CD4-positive, alpha-beta T cell treated with Interferon gamma for 1 hour (primary cell): Measurements from ENCODE around the gene ANKRD29.

Source experiments
- DNase-seq: peaks from one replicate; pipeline ENCODE4 v3.0.0-alpha.2; 2020

ANKRD29 gene

DNA sequence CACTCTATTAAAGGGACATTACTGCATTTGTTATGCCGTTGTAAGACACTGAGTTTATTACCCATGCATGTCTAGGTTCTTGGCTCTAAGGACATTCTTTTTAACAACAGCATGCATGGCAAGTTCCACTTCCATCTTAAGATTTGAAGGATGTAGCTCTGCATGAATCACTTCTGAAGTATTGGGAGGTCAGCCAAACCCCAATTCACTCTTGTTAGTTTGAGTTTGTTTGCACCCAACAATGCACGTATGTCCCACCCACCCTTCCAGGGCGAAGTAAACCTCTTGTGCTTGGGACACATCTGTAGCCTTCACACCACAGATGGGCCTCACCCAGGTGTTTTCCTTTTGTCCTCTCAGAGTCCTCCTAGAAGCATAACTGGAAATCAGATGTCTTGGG, 21.0 kb upstream of the ANKRD29 start:
- no peak for DNase-seq

DNA sequence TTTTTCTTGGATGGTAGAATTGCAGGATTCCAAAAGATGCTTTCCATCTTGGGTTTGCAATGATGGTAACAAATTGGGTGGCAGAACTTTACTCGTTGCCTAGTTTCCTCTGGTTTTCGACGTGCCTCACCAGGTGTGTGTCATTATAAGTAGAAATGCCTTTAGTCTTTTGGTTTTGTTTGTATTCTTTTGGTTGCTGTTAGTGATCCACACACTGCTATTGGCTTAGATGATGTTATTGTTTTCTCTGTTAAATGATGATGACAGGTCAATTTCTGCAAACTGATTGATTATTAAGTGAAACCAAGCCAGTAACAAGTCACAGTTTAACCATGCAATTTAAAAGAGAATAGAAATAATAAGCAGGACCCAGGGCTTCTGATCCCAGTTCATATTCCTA, 20.4 kb upstream of the ANKRD29 start:
- no peak for DNase-seq

DNA sequence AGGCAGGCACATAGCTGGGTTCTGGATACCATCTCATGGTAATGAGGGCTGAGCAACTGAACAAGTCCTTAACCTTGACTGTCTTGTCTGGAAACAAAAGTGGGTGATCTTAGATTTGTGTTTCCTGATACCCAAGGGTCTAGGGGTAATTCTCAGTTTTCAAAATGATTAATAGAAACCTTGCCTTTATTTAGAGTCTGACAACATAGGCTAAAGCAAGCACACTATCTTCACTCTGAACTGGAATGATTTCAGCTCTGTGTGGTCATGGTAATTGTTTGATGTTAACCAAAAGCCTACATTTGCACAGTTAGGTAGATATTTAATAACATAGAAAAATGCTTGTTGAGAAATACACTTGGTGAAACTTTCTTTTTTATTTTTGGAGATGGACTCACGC, 19.8 kb upstream of the ANKRD29 start:
- DNase-seq = no peak

DNA sequence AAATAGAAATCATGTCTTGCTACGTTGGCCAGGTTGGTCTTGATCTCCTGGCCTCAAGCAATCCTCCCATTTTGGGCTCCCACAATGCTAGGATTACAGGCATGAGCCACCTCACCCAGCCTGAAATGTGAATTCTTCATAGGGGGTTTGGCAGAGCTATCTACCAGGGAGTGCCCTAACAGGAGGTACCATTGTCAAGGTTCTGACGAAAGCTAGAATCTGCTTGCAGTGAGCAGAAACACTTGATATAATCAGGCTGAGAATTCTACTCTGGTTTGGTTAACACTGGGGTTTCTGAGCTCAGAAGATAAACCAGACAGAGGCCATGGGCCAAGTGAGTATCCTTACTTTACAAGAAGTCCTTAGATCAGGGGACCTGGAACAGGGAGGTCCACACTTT, 19.3 kb upstream of the ANKRD29 start:
- DNase-seq = no peak

DNA sequence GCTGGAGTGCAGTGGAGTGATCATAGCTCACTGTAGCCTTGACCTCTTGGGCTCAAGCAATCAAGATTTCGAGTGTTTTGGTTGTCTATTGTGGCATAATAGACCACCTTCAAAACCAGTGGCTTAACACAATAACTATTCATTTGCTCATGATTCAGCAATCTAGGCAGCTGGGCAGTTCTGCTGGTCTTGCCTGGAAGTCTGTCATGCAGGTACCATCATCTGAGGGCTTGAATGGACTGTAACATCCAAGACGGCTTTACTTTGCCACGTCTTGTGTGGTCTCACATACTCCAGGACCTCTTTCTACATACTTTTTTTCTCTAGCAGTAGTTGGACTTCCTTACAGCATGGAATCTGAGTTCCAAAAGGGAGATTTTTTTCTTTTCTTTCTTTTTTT, 13.2 kb upstream of the ANKRD29 start:
- DNase-seq = no peak

DNA sequence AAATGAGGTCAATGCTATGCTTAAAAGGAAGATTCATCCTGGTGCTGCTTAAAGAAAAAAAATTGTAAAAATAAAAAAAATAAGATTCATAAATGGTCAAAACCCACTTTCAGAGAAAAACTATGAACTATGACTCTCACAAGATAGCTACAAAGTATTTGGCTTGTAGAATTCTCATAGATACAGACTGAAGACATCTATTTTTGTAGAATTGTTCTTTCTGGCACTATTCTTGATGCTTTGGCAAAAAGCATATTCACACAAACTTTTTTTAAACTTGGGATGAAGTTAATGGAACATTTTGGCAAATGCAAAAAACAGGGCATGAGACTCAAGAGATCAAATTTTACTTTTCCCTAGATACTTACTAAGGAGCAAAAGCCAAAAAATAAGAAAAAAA, 12.5 kb upstream of the ANKRD29 start:
- DNase-seq = no peak

DNA sequence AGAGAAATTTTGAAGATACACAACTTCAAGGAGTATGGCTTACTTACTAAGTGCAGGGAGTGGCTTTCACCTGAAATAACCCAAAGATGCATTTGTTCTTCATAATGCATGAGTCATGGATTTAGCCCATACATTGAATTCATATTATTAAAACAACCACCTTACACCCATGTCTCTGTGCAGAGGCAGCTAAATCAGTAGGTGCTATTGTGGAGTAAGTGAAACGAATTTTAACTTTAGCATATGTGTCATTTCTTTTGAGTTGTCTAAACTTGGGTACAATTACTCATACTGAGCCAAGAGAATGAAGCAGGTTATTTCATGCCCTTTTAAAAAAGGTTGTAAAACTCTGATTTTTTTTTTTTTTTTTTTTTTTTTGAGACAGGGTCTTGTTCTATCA, 11.0 kb upstream of the ANKRD29 start:
- no peak for DNase-seq

DNA sequence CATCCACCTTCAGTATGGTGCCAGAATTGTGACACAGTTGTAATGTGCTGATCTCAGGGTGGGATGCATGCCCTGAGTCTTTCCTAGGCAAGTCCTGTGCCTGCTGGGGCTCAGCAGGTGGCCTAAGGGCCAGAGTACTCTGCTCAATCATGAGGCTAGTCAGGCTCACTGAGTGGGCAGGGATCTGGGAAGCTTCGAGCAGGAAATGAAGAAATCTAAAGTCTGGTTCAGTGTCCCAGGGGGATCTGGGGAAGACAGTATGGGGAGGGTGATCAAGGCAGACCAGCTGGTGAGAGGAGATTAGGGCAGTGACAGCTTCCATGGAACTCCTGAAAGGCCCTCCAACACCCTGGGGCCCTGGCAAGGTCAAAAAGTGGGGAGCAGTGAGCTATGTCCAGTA, 8.9 kb upstream of the ANKRD29 start:
- DNase-seq = no peak

DNA sequence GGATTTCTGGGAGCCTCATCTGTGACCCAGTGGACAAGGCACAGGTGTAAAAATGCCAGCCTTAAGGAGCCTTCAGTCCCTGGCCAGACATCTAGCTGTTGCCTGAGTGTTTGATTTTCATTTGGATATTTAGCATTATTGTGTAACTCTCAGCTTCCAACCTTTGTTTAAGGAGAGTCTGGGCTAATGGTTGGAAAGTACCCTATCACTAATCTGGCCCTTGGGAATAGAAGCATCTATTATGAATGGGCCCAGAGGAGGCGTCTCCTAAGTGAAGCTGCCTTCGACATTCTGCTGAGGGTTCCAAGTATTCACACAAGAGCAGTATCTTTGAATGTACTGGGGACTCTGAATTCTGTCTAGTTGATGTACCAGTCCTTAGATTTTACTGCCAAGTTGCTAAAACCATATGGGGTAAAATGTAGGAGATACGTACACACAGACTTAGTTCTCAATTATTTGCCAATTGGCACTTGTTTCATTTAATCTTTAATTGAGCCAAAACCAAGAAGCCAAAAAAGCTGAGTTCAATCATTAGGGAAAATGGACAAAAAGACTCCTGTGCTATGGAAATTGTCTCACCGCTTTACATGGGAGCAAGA, 7.2 kb upstream of the ANKRD29 start:
- no peak for DNase-seq

DNA sequence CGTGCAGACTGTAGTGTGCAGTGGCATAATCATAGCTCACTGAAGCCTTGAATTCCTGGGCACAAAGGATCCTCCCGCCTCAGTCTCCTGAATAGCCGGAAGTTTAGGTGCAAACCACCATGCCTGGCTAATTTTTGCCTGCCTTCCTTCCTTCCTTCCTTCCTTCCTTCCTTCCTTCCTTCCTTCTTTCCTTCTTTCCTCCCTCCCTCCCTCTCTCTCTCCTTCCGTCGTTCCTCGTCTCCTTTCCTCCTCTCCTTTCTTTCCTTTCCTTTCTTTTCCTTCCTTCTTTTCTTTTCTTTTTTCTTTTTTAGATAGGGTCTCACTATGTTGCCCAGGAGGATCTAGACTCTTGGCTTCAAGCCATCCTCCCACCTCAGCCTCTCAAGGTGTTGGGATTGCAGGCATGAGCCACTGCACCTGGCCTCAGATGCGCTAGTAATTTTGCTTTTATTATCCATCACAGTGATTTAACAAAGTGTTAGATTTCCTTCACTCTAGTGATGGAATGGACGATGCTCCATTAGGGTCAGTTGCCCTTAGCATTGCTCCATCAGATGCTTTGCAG, 6.6 kb upstream of the ANKRD29 start:
- no peak for DNase-seq

DNA sequence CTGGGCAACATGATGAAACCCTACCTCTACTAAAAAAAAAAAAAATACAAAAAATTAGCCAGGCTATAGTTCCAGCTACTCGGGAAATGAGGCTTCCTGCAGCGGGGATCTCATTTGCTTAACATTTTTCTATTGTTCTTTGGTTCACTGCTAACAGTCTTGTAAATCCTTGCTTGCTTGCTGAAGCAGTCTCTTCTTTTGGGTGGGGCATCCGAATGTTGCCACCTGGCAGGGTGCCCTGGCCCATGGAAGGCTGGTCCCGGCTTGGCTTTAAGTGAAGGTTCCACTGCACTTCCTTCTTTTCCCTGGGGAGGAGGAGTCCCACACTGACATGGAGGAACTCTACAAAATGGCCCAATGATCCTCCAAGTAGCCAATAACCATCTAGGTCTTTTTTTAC, 6.0 kb upstream of the ANKRD29 start:
- no peak for DNase-seq

DNA sequence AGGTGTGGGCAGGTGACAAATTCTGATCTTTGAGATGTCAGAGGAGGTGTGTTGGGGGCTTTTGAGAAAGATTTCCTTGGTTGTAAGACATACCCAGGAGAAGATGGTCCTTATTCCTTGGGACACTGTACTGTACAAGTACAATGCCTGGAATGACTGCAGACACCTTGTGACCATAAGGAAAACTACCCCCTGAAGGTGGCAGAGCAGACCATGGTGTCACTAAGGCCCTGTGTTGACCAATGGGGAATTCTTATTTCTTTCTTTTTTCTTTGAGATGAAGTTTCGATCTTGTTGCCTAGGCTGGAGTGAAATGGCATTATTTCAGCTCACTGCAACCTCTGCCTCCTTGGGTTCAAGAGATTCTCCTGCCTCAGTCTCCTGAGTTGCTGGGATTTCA, 4.4 kb upstream of the ANKRD29 start:
- DNase-seq = no peak

DNA sequence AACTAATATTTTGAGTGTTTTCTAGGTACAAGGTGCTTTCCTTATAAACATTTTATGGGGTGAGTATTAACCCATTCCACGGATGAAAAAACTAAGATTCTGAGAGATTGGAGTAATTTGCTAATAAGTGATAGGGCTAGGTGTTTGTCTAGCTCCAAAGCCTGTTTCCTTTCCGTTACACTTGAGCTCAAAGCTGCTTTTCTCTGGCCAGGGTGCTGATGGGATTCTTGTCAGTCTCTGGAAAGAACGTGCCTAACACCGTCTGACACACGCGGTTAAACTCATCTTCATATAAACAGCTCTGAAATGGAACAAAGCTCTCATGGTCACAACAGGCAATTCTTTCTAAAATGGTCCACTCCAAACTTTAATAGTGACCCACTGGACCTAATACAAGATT, 2.0 kb upstream of the ANKRD29 start:
- DNase-seq = no peak

DNA sequence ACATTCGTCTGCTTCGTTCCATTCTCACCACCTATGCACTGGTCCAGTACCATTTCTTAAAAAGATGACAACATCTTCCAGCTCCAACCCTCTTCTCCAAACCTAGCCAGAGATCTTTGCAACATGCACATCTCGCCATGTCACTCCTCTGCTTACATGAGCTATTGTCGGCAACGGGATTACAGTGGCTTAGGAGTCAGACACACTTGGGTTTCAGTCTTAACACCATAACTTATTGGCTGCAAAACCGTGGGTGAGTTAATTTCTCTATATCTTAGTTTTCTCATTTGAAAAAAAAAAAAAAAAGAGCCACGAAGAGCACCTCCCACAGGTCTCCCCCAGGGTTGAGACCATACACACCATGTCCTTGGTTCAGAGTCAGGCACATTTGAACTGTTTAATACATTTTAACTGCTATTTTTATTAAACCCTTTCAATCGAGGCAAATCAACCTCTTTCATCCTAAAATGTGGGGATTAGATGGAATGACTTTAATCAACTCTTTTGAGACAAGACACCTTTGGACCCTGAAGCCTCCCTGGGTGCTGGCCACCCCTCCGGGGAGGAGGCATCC, 889 bp downstream of the ANKRD29 start:
- DNase-seq = no peak

DNA sequence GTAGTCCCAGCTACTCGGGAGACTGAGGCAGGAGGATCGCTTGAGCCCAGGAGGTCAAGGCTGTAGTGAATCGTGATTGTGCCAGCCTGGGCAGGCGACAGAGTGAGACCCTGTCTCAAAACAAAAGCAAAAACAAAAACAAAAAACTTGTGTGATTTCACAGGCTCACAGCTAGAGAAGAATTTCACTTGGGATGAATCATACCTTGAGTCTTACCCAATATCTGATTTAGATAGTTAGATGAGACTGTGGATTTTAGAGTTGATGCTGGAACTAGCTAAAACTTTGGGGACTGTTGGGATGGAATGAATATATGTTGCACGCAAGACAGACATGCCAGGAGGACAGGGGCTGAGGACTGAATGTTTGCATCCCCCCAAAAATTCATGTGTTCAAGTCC, 4.4 kb downstream of the ANKRD29 start:
- no peak for DNase-seq

DNA sequence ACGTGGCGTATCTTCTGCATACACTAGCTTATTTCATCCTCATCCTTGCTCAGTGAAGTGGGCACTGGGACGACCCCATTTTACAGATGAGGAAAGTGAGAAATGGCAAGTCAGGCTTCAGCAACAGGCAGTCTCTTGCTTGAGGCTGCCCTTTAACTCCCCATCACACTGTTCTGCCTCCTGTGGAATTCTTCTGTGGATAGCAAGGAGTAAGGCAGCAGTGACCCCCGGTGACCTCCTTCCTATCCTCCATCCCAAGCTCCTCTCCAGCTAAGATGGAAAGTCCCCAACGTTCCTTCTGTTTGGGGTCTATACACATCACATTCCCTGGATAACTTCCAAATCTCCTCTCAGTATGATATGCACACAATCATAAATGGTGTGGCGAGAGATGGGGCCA, 10.5 kb downstream of the ANKRD29 start:
- DNase-seq = no peak

DNA sequence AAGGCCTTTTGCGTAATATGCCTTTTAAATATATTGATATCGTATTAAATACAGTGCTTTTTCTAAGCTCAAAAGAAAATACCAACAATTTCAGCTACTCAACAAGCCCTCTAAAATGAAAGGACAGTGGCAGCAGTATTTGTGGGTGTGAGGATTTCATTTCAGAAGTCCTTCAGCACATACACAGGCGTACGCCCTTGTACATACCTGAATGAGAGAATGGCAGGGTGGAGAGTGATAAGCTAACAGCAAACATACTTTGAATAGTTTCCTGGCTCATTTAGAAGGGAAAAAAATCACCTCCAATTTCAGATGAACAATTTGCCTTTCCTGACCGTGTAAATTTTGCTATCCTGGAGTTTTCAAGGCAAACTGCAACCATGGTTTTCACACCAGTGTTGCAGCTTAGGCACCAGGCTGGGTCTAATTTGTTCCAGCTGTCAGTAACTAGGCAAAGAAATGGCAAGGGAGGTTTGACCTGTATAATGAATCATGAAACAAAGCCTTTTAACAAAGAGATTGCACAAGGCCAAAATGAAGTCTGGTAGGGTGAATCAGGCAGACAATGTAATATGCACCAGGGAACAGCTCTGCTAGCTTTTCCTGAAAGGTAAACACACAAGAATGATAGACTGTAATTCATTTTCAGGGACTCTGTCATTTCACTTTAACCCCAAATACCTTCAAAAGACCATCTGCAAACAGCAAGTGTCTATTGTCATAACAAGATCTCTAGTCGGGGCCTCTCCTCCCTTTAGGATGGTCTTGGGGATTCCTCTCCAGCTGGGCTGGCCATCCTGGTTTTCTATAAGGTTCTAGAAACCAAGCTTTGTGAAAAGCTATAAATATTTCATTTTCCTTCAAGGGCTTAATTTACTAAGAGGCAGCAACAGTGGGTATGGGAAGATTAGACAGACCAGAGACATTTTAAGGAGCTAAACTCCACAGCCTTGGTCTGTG, 11.5 kb downstream of the ANKRD29 start:
- no peak for DNase-seq

DNA sequence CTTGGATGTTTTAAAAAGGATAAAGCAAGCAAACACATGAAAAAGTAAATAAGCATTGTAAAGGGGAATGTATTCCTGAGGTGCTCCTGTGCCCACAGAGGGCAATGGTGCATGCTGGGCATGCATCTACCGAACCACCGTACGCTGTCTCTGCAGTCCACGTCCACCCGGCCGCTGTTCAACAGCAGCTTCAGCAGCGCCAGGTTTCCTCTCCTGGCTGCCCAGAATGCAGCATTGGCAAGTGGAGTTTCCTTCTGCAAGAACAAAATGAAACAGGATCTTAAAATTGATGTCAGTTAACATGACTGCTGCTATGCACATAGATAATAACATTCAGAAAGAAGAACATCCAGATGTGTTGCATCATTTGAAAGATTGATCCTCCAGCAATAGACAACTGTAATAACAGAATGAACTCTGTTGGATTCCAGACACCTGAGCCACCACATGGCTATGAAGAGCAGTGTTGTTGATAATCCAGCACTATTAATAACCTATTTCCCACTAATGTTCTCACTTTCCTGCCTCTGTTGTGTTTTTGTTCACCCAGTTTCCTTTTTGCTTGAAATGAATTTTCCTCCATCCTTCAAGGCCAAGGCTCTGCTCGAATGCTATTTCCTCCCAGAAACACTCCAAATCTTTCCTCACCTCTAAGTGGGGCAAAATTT, 13.6 kb downstream of the ANKRD29 start:
- DNase-seq = no peak

DNA sequence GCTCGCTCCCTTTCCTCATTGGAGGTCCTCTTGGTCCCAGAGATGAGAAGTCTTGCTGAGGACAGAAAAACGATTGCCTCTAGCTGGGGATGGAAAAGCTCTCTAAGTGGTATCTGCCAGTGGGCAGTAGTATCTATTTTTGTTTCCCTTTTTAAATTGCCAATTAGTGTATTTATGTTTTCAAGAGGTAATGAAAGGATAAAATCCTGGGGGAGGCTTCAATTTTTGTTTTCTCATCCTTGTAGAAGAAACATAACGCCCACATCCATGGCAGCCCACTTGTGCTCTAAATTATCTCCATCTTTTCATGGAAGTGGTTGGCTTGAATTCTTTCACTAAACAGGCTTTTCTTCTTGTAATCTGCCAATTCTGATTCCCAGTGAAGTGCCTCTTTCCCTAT, 14.3 kb downstream of the ANKRD29 start:
- no peak for DNase-seq

DNA sequence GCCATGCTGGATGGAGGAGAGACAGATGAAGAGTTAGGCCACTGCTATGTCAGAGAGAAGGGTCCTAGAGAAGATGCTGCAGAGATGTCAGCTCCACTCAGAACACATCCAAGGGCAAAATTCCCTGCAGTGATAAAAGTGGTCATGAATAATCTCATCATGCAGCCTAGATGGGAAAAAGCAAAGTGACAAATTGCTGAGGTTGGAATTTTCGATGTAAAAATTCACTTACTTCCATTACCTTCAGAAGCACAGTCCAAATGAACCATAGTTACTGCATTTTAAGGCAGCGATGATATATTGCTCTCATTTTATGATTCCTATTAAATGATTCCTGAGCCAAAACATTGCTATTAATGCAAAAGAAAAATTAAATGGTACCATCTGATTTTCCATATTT, 16.4 kb downstream of the ANKRD29 start:
- DNase-seq = no peak

DNA sequence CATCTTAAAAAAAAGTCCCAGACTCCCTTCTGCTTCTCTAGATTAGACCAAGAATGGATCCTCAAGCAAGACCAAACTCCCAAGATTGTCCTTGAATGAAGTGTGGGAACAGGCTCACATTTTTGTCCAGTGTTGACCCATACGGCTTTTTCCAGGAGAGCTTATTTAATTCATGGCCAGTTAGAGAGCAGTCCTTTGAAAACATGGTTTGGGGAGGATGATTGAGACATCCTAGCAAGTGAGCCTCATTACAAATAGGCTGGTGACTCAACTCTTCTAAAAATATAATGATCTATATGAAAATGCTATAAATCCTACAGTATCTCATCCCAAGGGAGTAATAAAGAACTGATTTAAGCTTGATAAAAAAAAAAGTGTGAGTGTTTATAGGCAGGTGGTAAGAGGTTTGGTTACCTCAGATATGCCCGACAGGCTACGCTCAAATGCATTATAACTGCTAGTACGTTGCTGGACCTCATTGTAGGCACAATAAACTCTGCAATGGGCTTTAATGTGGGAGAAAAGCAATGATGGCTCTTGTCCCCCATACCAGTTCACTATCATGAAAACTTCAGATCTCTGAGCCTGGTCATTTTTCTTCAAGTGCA, 17.0 kb downstream of the ANKRD29 start:
- DNase-seq = no peak

DNA sequence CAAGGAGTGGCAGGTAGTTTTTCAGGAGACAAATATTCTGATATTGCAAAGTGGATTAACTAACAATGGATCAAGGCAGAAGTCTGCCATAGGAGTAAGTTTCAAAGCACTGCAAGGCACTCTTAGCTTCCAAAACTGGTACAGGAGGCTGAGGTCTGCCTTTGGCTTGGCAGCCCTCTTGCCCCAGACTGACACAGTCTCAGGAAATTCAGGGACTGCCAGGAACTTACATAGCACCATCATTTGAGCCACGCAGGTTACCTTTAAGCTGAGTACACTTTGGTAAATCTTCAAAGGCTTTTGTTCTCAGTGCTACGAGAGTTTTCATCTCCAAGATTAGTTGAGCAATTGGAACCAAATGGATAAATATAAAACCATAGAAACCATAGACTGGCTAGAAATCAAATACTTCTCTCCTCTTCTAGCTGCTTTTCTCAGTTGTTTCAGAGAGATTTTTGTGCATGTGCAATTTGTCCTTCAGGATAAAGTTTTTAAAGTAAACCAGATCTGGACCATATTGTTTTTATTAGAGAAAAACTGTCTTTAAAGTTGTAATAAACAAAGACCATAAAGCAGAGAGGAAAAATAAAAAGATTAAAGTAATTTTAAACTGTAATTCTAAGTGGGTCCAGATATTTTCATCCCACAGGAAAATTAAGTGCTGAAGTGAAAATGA, 18.8 kb downstream of the ANKRD29 start:
- no peak for DNase-seq
